ENCODE data around the gene JMJD1C. TPM values are rescaled to one million over a fixed set of nuclear protein-coding genes. Genes with fewer than 3 reads are reported as not detected.

JMJD1C gene
- total and polyA plus RNA-seq, 10 of the 15 experiments (the other 5 are each of a cell fraction or from before 2014, with no cell fraction given) = 31.2 to 83.3 (median 49.5) TPM

DNA sequence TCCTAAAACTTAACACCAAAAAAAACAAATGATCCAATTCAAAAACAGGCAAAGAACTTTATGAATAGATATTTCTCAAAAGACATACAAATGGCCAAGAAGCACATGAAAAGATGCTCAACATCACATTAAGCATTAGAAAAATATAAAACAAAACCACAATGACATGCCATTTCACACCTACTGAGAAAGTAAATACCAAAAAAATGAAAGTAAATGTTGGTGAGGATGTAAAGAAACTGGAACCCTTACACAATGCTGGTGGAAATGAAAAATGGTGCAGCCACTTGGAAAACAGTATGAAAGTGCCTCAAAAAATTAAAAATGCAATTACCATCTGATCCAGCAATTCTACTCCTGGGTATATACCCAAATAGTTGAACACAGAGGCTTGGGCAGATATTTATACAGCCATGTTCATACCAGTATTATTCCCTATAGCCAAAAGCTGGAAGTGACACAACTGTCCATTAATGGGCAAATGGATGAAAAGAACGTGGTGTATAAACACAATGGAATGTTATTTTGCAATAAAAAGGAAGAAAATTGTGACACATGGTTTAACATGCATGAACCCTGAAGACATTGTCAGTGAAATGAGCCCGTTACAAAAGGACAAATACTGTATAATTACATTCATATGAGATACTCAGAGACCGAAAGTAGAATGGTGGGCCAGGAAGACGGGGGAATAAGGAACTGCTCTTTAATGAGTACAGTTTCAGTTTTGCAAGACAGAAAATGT, 89.0 kb downstream of the JMJD1C start (continued):
- TF ChIP-seq, protein P1, sequence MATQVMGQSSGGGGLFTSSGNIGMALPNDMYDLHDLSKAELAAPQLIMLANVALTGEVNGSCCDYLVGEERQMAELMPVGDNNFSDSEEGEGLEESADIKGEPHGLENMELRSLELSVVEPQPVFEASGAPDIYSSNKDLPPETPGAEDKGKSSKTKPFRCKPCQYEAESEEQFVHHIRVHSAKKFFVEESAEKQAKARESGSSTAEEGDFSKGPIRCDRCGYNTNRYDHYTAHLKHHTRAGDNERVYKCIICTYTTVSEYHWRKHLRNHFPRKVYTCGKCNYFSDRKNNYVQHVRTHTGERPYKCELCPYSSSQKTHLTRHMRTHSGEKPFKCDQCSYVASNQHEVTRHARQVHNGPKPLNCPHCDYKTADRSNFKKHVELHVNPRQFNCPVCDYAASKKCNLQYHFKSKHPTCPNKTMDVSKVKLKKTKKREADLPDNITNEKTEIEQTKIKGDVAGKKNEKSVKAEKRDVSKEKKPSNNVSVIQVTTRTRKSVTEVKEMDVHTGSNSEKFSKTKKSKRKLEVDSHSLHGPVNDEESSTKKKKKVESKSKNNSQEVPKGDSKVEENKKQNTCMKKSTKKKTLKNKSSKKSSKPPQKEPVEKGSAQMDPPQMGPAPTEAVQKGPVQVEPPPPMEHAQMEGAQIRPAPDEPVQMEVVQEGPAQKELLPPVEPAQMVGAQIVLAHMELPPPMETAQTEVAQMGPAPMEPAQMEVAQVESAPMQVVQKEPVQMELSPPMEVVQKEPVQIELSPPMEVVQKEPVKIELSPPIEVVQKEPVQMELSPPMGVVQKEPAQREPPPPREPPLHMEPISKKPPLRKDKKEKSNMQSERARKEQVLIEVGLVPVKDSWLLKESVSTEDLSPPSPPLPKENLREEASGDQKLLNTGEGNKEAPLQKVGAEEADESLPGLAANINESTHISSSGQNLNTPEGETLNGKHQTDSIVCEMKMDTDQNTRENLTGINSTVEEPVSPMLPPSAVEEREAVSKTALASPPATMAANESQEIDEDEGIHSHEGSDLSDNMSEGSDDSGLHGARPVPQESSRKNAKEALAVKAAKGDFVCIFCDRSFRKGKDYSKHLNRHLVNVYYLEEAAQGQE (IDR thresholded peaks at IDR 0.05; ENCODE audit: low read depth, low read length) = no peak
- TF ChIP-seq CREM (IDR thresholded peaks at IDR 0.05; ENCODE audit: low read depth) (peak; percentile 37; the same call in 1 of the 2 replicates), EP300 (IDR thresholded peaks at IDR 0.05; ENCODE audit: borderline replicate concordance in 1 of 2, control insufficient read depth in 1 of 2, low read depth in 2 of 2, low read length in 2 of 2) (0 out of 4 replicates have a peak, but pooled peaks of 1 of the 2 experiments have one; percentile 30), CHD4 (IDR thresholded peaks at IDR 0.05) (no peak; the same call in 1 of the 2 replicates), RCOR1 (conservative IDR thresholded peaks at IDR 0.05; ENCODE audit: low read depth, low read length) (no peak), POLR2AphosphoS5 (IDR thresholded peaks at IDR 0.05; ENCODE audit: low read length) (no peak), ZNF207 (IDR thresholded peaks at IDR 0.05; ENCODE audit: borderline replicate concordance) (no peak), SIN3A (IDR thresholded peaks at IDR 0.05; ENCODE audit: low read depth, low read length) (no peak), TARDBP (IDR thresholded peaks at IDR 0.05; ENCODE audit: borderline replicate concordance) (no peak), KDM1A (IDR thresholded peaks at IDR 0.05; ENCODE audit: borderline replicate concordance) (no peak), YY1 (IDR thresholded peaks at IDR 0.05; ENCODE audit: low read depth, low read length) (no peak; the same call in 1 of the 2 replicates), HDAC6 (IDR thresholded peaks at IDR 0.05; ENCODE audit: unreplicated experiment) (no peak), PAX8 (IDR thresholded peaks at IDR 0.05) (no peak)
- TF ChIP-seq, protein P2, sequence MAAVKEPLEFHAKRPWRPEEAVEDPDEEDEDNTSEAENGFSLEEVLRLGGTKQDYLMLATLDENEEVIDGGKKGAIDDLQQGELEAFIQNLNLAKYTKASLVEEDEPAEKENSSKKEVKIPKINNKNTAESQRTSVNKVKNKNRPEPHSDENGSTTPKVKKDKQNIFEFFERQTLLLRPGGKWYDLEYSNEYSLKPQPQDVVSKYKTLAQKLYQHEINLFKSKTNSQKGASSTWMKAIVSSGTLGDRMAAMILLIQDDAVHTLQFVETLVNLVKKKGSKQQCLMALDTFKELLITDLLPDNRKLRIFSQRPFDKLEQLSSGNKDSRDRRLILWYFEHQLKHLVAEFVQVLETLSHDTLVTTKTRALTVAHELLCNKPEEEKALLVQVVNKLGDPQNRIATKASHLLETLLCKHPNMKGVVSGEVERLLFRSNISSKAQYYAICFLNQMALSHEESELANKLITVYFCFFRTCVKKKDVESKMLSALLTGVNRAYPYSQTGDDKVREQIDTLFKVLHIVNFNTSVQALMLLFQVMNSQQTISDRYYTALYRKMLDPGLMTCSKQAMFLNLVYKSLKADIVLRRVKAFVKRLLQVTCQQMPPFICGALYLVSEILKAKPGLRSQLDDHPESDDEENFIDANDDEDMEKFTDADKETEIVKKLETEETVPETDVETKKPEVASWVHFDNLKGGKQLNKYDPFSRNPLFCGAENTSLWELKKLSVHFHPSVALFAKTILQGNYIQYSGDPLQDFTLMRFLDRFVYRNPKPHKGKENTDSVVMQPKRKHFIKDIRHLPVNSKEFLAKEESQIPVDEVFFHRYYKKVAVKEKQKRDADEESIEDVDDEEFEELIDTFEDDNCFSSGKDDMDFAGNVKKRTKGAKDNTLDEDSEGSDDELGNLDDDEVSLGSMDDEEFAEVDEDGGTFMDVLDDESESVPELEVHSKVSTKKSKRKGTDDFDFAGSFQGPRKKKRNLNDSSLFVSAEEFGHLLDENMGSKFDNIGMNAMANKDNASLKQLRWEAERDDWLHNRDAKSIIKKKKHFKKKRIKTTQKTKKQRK (IDR thresholded peaks at IDR 0.05; ENCODE audit: low read depth, low read length) = no peak
- TF ChIP-seq, protein P3, sequence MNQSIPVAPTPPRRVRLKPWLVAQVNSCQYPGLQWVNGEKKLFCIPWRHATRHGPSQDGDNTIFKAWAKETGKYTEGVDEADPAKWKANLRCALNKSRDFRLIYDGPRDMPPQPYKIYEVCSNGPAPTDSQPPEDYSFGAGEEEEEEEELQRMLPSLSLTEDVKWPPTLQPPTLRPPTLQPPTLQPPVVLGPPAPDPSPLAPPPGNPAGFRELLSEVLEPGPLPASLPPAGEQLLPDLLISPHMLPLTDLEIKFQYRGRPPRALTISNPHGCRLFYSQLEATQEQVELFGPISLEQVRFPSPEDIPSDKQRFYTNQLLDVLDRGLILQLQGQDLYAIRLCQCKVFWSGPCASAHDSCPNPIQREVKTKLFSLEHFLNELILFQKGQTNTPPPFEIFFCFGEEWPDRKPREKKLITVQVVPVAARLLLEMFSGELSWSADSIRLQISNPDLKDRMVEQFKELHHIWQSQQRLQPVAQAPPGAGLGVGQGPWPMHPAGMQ (IDR thresholded peaks at IDR 0.05; ENCODE audit: borderline replicate concordance) = no peak
- TF ChIP-seq, protein P4, sequence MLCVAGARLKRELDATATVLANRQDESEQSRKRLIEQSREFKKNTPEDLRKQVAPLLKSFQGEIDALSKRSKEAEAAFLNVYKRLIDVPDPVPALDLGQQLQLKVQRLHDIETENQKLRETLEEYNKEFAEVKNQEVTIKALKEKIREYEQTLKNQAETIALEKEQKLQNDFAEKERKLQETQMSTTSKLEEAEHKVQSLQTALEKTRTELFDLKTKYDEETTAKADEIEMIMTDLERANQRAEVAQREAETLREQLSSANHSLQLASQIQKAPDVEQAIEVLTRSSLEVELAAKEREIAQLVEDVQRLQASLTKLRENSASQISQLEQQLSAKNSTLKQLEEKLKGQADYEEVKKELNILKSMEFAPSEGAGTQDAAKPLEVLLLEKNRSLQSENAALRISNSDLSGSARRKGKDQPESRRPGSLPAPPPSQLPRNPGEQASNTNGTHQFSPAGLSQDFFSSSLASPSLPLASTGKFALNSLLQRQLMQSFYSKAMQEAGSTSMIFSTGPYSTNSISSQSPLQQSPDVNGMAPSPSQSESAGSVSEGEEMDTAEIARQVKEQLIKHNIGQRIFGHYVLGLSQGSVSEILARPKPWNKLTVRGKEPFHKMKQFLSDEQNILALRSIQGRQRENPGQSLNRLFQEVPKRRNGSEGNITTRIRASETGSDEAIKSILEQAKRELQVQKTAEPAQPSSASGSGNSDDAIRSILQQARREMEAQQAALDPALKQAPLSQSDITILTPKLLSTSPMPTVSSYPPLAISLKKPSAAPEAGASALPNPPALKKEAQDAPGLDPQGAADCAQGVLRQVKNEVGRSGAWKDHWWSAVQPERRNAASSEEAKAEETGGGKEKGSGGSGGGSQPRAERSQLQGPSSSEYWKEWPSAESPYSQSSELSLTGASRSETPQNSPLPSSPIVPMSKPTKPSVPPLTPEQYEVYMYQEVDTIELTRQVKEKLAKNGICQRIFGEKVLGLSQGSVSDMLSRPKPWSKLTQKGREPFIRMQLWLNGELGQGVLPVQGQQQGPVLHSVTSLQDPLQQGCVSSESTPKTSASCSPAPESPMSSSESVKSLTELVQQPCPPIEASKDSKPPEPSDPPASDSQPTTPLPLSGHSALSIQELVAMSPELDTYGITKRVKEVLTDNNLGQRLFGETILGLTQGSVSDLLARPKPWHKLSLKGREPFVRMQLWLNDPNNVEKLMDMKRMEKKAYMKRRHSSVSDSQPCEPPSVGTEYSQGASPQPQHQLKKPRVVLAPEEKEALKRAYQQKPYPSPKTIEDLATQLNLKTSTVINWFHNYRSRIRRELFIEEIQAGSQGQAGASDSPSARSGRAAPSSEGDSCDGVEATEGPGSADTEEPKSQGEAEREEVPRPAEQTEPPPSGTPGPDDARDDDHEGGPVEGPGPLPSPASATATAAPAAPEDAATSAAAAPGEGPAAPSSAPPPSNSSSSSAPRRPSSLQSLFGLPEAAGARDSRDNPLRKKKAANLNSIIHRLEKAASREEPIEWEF (IDR thresholded peaks at IDR 0.05; ENCODE audit: insufficient replicate concordance, low read depth, low read length) = no peak

Measured in GM12878 (cell line).